Measurements from ENCODE around the gene SLC9A8. TPM values are rescaled to one million over a fixed set of nuclear protein-coding genes. Genes with fewer than 3 reads are reported as not detected.
A peak's percentile ranks its signal among the peaks of the same experiment; 100 is the strongest.

Gene SLC9A8
- total RNA-seq, 4 donors from 2014 or later = 12.4 to 20.4 (median 15.1) TPM

- peaks cover 0 to 13% of the 10 kb centered on the region in 2 donors for H3K36me3 ChIP-seq
- in situ Hi-C loops (cut with MboI; ENCODE audit: low sequenced_read_pairs in 4 of 4) = no loop called here
- no peaks in the 10 kb centered on the region for H3K9me3 ChIP-seq
- no peak for ATAC-seq
- intact Hi-C loops (cut with DNase I; ENCODE audit: low total_unique reads) = loop anchor here (2.0 to 5.0 kb wide), 3 partner anchors 67 to 99 kb away; no protein-coding TSS in a partner anchor
- peak overlapping the region; percentile 65 to 100 (median 80) for H3K4me3 ChIP-seq
- TF ChIP-seq POLR2A (IDR thresholded peaks at IDR 0.05) = no peak
- TF ChIP-seq, protein P1, sequence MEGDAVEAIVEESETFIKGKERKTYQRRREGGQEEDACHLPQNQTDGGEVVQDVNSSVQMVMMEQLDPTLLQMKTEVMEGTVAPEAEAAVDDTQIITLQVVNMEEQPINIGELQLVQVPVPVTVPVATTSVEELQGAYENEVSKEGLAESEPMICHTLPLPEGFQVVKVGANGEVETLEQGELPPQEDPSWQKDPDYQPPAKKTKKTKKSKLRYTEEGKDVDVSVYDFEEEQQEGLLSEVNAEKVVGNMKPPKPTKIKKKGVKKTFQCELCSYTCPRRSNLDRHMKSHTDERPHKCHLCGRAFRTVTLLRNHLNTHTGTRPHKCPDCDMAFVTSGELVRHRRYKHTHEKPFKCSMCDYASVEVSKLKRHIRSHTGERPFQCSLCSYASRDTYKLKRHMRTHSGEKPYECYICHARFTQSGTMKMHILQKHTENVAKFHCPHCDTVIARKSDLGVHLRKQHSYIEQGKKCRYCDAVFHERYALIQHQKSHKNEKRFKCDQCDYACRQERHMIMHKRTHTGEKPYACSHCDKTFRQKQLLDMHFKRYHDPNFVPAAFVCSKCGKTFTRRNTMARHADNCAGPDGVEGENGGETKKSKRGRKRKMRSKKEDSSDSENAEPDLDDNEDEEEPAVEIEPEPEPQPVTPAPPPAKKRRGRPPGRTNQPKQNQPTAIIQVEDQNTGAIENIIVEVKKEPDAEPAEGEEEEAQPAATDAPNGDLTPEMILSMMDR (IDR thresholded peaks at IDR 0.05 in 4 of 5, conservative IDR thresholded peaks at IDR 0.05 in 1 of 5) = no peak
- no peak for DNase-seq
- peak overlapping the region; percentile 91 to 100 (median 96) for H3K27ac ChIP-seq
- H3K4me1 ChIP-seq = peaks cover 22 to 24% of the 10 kb centered on the region in 2 donors
- no peaks in the 10 kb centered on the region for H3K27me3 ChIP-seq
Observed at GRCh38 chr20:49813305-49813974, 812 bp downstream of the SLC9A8 start.

GRCh38 chr20:49814057-49814694 lies 1.5 kb downstream of the SLC9A8 start:
- TF ChIP-seq, protein P1 (IDR thresholded peaks at IDR 0.05 in 4 of 5, conservative IDR thresholded peaks at IDR 0.05 in 1 of 5) = no peak
- peak; percentile 33 to 36 for TF ChIP-seq POLR2A (IDR thresholded peaks at IDR 0.05)
- in situ Hi-C loops (cut with MboI; ENCODE audit: low sequenced_read_pairs in 4 of 4) = no loop called here
- Histone ChIP-seq H3K4me1 (peaks cover 22 to 24% of the 10 kb centered on the region in 2 donors), H3K27me3 (no peaks in the 10 kb centered on the region), H3K36me3 (peaks cover 0 to 19% of the 10 kb centered on the region in 2 donors), H3K9me3 (no peaks in the 10 kb centered on the region), H3K27ac (peak overlapping the region; percentile 91 to 100 (median 96)), H3K4me3 (peak overlapping the region; percentile 65 to 100 (median 80))
- peak; percentile 25 to 59 for DNase-seq
- intact Hi-C loops (cut with DNase I; ENCODE audit: low total_unique reads) = loop anchor here (1.0 to 5.0 kb wide), 2 partner anchors 42 to 98 kb away; no protein-coding TSS in a partner anchor
- ATAC-seq = peak; percentile 82 to 83

GRCh38 chr20:49818816-49819215 lies 6.2 kb downstream of the SLC9A8 start:
- H3K4me3 ChIP-seq = no peak overlapping the region
- ATAC-seq (no peak), DNase-seq (no peak)
- H3K9me3 ChIP-seq = no peaks in the 10 kb centered on the region
- peaks cover 0 to 31% of the 10 kb centered on the region in 2 donors for H3K36me3 ChIP-seq
- in situ Hi-C loops (cut with MboI; ENCODE audit: low sequenced_read_pairs in 4 of 4) = no loop called here
- TF ChIP-seq, protein P1 (IDR thresholded peaks at IDR 0.05 in 4 of 5, conservative IDR thresholded peaks at IDR 0.05 in 1 of 5) = no peak
- no peak for TF ChIP-seq POLR2A (IDR thresholded peaks at IDR 0.05)
- no peaks in the 10 kb centered on the region for H3K27me3 ChIP-seq
- H3K4me1 ChIP-seq = peaks cover 18 to 39% of the 10 kb centered on the region in 2 donors
- intact Hi-C loops (cut with DNase I; ENCODE audit: low total_unique reads) = no loop called here
- peak overlapping the region in 3 of 4 donors; percentile 7 to 93 (median 12) for H3K27ac ChIP-seq

- peaks cover 12 to 38% of the 10 kb centered on the region in 2 donors for H3K4me1 ChIP-seq
- peaks cover 0 to 31% of the 10 kb centered on the region in 2 donors for H3K36me3 ChIP-seq
- no peak for TF ChIP-seq POLR2A (IDR thresholded peaks at IDR 0.05)
- TF ChIP-seq, protein P1 (IDR thresholded peaks at IDR 0.05 in 4 of 5, conservative IDR thresholded peaks at IDR 0.05 in 1 of 5) = no peak
- in situ Hi-C loops (cut with MboI; ENCODE audit: low sequenced_read_pairs in 4 of 4) = no loop called here
- H3K27me3 ChIP-seq = no peaks in the 10 kb centered on the region
- no peak overlapping the region for H3K4me3 ChIP-seq
- DNase-seq (no peak), ATAC-seq (no peak)
- H3K9me3 ChIP-seq = no peaks in the 10 kb centered on the region
- peak overlapping the region in 1 of 4 donors; percentile 12 for H3K27ac ChIP-seq
- intact Hi-C loops (cut with DNase I; ENCODE audit: low total_unique reads) = loop anchor here (5.0 kb wide), 1 partner anchor 207 kb away; no protein-coding TSS in a partner anchor
Observed at GRCh38 chr20:49819702-49820101, 7.1 kb downstream of the SLC9A8 start.

Measured in gastrocnemius medialis (tissue), 4 donors.